GM21423 (cell line): ENCODE data around the gene ME3.

Source experiments
- ATAC-seq: cut with Tn5 transposase; IDR thresholded peaks from one replicate; pipeline ENCODE4 v1.9.1; 2021; ENCODE audit warnings: mild to moderate bottlenecking, moderate library complexity; ENCODE audit not compliant: unreplicated experiment

The ME3 gene

DNA sequence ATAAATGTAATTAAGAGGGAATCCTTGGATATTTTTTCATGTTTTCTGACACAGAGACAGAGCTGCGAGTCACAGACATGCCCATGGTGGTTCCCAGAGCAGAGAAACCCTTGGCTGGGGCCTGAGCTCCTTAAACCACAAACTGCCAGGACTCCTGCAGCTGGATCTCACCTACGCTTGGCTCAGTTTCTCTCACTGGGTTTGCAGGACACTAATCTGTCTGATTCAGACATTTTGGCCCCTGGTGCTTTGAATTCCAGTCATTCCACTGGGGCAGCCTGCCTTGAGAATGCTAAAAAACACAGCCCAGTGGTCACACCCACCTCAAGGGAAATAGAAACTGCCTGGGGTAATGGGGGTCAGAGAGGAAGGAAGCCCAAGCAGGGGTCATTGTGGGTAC, 175.1 kb downstream of the ME3 start:
- ATAC-seq: no peak

GRCh38 chr11:86495351-86495750, 177.1 kb downstream of the ME3 start:
- no peak for ATAC-seq

GRCh38 chr11:86492370-86493010, 179.9 kb downstream of the ME3 start:
- ATAC-seq: no peak

GRCh38 chr11:86491027-86491426, 181.4 kb downstream of the ME3 start:
- ATAC-seq: no peak

- no peak for ATAC-seq
Measured at GRCh38 chr11:86490582-86490981, 181.8 kb downstream of the ME3 start.

DNA sequence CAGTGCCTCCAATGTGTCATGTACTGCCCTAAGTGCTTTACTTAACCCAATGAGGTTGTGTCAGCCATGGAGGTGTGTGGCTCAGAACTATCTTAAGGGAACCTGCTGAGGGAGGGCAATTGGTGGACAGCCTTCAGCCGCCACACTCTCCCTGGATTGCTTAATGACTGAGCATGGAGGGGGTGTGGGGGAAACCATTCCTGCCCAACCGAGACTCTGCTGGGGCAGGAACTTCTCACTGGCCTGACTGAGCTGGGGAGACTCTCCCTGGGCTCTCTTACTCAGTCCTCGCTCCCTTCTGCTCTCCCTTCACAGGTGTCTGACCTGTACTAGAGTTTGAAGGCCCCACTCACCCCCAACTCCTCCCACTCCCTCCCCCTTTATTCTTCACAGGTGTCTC, 183.0 kb downstream of the ME3 start:
- no peak for ATAC-seq

DNA sequence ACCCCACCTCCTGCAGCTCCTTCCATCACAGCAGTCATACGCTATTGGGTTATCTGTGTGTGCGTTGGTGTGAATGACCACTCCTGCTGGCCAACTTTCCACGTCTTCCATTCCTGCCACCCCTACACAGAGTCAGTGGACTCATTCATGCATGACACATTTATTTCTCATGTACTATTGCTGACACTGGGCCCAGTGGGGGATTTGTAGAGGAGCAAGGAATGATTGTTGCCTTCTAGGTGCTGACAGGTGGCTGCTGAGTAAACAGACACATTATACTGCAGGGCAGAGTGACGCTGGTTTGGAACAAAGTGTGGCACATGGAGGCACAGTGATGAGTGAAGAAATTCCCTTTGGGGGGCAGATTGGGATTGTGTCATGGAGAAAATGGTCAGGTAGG, 183.9 kb downstream of the ME3 start:
- ATAC-seq: no peak

DNA sequence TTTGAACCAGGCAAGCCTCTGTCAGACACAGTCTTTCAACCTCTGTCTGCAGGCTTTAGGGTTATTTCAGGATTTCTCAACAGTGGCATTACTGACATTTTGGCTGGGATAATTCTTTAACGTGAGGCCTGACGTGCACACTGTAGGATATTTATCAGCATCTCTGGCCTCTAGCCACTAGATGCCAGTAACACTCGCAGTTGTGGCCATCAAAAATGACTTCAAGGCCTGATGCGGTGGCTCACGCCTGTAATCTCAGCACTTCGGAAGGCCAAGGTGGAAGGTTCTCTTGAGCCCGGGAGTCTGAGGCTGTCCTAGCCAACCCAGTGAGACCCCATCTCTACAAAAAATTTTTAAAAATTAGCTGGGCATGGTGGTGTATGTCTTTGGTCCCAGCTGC, 184.7 kb downstream of the ME3 start:
- no peak for ATAC-seq

DNA sequence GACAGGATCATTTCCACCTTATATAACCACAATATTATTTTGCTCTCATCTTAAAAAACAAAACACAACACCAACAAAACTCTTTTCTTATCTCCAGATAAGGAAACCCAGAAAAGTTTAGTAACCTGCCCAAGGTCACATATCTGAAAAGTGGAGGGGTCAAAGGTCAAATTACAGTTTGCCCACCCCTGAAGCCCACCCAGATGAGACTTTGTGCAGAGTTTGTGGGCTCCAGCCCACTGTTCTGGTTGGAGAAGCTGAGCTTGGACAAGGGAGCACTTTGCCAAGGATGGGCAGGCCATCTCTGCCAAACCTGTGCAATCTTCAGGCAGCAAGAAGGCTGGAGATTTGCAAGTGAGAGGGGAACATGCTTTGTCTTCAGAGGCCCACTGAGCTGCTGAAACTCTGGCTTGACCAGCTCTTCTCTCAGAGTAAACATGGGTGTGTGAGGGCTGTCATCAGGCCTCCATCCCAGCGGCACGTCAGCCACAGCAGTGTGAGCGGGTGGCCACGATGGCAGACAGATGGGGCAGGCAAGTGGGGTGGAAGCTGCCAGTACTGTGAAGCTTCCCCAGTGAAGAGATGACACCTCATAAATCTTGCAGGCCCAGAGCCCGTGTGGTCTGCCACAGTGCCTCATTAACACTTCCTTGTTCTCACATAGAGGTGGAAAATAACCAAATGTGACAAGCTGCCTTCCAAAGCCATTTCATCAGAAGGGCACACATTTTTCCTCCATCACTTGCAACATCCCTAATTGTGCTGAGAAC, 186.0 kb downstream of the ME3 start:
- ATAC-seq: no peak

DNA sequence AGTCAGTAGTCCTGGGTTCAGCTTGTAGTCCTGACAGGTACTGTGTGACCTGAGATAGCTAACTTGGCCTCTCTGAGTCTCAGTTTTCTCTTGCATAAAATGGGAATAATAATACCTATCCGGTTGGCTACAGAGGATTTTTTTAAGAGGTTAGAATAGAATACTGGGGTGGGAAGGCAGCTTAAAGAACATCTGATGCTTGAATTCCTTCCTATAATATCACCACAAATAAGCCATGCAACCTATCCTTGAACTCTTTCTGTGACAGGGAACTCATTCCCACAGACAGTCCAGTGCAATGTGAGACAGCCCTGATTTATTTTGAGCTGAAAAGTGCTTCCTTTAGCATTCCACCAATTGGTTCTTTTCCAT, 187.6 kb downstream of the ME3 start:
- no peak for ATAC-seq

DNA sequence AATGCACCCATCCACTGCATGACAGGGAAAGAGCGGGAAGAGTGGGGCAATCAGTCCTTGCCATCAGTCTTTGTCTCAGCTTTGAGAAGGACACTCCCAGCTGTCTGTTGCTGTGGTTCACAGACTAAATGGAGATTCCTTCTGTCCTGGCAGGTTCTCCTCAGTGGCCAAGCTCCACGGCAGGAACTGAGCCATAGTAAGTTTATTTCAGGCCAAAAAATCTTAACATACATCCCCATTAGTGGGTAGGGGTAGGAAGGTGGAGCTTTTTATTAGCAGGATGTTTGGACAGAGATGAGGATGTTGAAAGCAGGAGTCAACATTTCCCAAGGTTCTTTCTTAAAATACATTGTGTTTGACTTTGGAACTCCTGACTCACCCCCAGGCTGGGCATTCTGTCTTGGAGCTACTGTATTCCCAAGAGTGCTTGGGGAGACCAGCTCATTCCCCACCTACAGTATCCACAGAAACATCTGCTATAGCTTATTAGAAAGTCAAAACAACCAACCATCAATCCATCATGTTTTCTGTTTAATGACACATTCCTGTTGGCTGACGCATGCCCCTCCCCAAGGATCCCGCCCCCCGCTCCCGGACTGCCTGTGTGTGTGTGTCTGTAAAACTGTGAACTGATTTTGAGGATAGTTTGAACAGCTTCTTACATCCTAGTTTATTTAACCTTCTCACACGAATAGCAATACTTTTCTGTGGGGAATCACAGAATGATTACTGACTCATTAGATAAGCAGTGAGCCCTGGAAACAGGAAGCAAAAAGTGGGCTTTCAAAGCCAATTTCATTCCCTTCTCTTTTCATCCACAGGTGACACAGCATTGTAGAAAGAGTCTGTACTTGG, 188.2 kb downstream of the ME3 start:
- ATAC-seq: no peak

GRCh38 chr11:86483610-86483939, 188.8 kb downstream of the ME3 start:
- no peak for ATAC-seq

DNA sequence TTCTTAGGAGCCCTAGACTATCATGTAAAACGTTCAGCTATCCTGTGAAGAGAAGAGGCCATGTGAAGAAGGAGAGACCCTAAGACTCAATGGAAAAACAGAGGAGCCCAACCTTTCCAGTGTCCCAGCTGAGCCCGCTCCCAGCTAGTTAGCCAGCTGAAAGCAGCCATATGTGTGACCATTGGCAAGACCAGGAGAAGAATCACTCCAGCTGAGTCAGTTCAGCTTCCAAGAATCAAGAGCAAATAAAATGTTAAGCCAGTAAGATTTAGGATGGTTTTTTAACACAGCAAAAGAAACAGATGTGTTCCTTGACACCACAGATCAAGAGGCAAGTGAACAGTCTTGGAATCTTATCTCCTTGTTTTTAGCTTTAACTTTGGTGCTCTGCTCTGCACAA, 189.7 kb downstream of the ME3 start:
- ATAC-seq: no peak

DNA sequence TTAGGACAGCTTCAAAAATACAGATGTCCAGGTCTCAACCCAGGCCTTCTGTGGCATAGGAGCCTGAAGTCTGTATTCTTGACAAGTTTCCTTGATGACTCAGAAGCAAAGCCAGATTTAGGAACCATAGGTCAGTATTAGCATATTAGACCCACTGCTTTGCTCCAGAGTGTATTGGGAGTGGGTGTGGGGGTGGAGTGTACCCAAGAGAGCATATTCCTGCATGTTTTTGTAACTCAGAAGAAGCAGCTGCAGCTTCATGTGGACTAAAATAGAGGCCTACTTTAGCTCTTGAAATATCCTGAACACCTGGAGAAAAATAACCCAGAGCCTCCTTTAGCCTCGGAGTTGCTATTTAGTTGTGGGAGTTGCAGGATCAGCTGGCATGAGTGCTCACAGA, 191.0 kb downstream of the ME3 start:
- no peak for ATAC-seq

- ATAC-seq: no peak
Measured at GRCh38 chr11:86478348-86478747, 194.1 kb downstream of the ME3 start.

DNA sequence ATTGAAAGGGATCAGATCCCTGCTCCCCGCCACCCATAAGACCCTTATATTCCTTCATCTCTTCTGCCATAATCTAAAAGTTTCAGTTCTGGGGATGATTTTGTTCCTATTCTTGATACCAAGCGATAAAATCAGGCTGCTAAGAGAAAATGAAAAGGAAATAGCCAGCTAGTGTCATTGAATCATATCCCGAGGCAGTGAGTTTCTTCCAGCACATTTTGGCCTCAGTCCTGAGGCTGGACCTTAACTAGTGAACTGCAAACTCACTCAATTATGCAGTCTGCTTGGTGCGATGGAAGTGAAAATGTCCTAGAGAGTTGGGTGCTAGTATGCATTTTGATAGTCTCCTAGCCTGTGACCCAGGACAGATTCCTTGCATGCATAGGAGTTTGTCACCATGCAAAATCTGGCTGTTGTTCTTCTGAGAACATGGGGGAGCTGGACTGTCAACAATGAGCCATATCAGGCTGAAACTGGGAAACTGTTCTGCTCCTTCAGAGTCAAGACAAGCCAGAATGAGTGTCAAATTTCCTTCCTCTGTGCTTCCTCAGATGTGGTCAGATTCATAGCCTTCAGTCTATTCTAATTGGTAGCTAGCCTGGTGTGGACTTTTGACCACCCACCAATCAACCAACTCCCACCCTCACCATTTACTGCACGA, 194.8 kb downstream of the ME3 start:
- ATAC-seq: no peak

DNA sequence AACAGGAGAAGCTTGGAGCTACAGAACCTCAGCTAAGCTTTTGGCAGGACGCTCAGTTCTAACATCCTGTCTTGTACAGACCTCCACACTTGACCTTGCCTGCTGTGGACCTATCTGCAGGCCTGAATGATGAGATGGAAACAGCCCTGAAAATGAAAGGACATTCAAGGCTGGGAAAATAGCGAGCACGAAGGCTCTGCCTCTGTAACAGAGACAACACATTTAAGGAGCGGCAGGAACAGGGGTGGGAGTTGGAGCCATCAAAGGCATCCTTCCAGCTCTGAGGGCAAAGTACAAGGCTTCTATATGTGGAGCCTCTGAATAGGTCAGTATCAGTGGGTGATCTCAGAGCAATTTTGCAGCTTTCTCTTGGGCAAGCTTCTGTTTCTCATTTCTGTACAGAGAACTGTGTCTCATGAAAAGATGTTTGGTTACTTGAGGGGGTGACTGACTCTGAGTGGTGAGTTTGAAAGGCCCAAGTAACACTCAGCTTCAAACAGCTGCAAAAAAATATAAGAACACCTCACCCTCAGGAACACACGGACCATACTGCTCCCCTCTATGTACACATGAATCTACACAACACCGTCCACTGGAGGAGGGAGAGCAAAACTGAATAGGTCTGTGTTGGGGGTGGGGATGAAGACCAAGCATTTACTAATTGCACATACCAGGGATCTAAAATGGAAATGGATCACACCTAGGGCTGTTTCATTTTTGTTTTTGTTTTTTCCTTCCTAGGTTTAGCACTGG, 196.1 kb downstream of the ME3 start:
- no peak for ATAC-seq

GRCh38 chr11:86475027-86475426, 197.4 kb downstream of the ME3 start:
- no peak for ATAC-seq

DNA sequence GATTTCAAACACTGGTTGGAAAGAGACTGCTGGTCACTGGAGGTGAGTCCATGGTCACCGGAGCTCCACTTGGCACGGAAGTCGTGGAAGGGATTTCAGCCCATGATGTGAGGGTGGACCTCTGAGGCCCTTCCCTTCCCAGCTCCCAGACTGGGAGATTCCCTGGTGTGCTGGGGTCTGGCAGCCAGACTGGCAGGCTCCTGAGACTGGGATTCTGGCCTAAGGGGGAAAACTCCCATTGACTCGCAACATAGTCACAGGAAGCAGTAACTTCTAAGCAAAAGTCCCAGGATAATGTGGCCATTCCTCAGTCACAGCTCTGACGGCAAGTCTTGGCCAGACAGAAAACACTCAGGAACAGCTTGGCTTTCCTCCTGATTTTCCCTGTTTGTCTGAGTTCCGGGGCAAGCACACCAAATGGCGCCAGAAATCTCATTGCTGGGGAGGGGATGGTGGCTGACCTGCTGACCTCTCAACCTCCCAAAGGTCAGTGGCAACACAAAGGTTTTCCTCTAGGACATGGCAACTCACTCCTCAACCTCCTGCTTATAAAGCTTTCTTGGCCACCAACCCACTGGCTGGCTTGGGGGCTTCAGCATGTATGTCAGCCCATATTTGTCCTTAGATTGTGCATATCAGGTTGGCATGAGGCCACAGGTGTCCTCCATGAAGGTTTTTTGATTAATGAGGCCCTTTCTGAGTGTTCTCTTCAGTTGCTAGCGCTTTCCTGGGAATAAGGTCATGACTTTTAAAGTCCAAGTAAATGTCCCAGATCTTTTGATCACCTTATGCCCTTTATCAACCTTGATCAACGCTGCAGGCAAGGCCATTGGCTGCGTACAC, 198.2 kb downstream of the ME3 start:
- no peak for ATAC-seq
